AG20443 (cell line): ENCODE data around the gene TNNT1.
A peak's percentile ranks its signal among the peaks of the same experiment; 100 is the strongest.
"Not testable (repeated sequence)": the region's sequence is repeated elsewhere in the genome, so short reads cannot be mapped to it uniquely, and the experiment has no call there.

Source experiments
- DNase-seq: peaks from one replicate; pipeline ENCODE4 v3.0.0; 2012; ENCODE audit warnings: low spot score, mixed read lengths

TNNT1 gene, protein sequence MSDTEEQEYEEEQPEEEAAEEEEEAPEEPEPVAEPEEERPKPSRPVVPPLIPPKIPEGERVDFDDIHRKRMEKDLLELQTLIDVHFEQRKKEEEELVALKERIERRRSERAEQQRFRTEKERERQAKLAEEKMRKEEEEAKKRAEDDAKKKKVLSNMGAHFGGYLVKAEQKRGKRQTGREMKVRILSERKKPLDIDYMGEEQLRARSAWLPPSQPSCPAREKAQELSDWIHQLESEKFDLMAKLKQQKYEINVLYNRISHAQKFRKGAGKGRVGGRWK

DNA sequence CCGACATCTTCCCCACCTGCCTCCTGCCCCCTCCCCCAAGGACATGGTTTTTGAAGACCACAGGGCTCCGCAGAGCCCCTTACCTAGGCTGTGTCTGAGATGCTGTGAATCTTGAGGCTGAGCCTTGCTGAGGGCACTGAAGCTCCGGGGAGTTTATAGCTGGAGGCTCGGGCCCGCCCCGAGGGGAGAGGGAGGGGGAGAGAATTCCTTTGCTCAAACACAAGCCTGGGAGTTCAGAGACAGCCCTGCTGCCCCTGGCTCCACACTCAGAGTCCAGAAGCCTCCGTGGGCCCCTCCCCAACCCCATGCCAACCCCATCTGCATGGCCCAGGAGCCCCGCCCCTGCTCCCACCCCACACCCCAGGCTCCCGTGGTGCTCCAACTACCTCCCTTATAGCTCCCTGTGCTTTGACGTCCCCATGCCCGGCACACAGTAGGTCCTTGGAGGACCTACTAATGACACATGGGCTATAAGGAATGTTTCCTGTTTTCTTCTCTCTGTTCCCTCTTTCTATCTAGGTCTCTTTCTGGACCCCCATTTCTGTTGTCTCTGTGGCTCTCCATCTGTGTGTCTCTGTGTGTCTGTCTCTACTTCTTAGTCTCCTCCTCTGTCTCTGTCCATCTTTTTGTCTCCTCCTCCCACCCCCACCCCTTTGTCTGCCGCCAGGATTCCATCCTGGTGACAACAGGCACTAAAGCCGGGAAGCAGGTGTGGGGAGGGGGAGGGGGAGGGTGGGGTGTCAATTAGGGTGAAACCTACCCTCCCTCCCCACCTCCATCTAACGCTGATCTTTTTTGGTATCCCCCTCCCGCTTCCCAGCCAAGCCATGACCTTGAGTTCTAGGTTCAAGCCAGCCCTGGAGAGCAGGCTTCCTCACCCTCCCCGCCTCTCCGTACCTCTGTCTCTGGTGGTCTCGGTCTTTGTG, at the start of gene TNNT1:
Gene TNNT1, minus strand, starts transcription at position 129 of the 926 bp plus-strand sequence. CDS start 2,049 bp downstream, outside the sequence.
- DNase-seq: no peak

DNA sequence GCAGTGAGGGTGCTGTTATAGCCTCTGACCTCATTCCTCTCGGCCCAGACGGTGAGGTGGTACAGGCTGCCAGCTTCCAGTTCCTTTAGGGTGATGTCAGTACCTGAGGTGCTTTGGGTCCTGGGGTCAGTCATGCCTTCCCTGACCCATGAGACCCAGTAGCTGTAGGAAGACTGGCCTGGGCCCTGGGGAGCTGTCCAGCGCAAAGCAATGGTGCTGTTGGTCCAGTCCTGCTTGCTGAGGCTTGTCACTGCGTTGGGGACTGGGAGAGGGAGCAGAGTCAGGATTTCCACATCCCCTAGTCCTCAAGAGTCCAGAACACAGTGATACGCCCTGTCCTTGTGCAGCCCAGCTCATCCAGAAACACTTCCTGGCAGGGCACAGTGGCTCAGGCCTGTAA, 49.6 kb upstream of the TNNT1 start:
- DNase-seq: no peak

DNA sequence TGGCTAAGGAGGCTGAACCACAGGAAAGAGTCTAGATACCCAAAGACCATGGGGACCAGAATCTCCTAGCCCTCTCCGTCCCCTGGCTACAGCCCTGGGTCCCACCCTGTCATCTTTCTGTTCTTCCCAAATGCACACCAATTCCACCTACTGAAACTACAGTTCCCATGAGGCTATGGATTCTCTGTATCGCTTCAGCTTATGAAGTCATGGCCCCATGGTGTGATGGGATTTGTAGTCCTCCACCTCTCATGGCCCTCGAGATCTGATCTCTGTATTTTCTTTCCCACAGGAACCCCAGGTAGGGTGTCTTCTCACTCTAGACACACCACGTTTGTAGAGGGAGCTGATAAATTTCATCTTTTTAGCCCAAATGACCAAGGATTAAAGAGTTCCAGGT, 48.5 kb upstream of the TNNT1 start:
- DNase-seq: no peak

DNA sequence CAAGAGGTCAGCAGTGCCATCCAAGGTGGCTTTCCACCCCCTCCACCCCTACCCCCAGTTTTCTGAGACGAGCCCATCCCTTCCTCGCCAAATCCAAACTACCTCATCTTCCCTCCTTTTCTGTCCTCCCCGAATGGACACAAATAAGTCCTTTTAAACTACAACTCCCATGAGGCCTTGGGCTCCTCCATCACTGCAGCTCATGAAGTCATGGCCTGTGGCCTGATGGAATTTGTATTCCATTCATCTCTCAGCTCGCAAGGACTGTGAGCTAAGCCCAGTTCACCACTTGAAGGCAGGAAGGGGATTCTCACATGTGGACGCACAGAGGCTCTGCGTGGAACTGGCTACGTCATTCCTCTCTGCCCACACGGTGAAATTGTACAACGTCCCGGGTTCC, 47.8 kb upstream of the TNNT1 start:
- DNase-seq: no peak

DNA sequence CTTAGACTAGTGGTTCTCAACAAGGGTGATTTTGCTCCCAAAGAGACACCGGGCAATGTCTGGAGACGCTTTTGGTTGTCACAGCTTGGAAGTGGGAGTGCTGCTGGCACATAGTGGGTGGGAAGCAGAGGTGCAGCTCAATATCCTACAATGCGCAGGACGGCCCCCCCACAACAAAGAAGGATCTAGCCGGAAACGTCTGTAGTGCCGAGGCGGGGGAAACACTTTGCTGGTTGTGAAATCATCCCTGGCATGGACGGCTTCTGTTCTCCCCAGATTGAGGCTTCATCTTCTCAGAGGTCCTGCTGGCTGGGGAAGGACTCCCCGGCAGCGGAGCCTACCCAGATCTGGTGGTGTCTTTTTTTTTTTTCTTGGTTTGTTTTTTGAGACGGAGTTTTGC, 44.5 kb upstream of the TNNT1 start:
- no peak for DNase-seq

DNA sequence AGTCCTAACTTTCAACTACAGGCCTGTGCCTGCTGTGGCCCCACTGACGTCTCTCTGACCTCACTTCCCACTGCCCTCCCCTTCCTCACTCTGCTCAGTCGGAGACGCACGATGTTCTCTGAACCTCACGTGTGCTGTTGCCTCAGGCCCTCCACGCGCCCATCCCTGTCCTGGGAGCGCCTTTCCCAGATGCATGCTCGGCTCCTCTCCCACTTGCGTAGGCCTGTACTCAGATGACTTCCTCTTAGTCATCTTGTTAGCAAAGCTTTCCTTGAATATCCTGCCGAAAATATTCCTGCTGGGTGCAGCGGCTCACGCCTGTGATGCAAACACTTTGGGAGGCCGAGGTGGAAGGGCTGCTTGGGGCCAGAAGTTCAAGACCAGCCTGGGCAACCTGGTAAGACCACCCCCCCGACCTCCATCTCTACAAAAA, 40.4 kb upstream of the TNNT1 start:
- DNase-seq: peak; percentile 81

DNA sequence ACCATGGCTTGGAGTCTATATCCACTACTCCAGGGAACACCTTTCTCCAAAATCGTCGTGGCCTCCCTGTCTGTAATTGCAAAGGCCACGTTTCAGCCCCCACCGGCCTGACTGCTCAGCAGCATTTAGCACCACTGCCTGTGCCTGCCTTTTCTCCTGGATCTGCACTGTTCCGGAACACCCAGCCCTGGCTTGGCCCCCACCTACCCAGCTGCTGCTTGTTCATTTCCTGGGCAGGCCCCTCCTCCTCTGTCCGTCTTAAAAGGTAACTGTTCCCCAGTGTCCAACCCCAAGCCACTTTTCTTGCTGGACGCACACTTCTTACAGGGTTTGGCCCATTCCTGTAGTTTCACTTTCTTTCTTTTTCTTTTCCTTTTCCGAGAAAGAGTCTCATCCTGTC, 39.6 kb upstream of the TNNT1 start:
- DNase-seq: no peak

DNA sequence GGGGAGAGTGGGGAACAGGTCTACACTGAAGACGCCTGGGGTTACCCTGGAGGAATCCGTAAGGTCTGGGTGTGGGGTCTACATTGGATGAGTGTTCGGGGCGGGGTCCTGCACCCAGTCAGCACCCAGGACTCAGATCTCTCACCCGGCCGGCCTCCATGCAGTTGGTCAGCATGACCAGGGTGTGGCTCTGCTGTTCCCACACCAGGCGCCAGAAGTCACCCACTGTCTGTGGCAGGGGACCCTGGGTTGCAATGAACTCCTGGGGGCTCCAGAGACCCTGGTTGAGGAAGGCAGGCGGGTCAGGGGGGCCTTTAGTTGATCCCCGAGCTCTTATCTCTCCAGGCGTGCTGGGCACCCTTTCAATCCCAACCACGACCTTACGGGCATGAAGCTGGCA, 37.1 kb upstream of the TNNT1 start:
- DNase-seq: no peak

DNA sequence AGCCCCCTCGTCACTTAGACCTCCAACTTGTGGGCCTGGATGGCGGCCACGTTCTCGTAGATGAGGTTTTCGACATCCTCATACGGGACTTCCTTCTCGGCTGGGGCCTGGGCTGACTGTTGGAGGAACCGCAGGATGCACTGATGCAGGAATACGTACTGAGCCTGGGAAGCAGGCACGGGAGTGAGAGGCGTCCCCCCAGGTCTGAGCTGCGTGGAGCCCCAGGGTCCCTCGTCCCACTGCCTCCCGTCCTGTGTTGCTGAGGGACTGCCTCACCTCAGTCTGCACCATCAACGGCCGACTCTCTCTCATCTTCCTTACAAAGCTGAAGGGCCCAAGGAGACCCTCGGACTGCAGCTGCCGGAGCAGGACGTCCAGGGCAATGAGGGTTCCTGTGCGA, 32.7 kb upstream of the TNNT1 start:
- no peak for DNase-seq

DNA sequence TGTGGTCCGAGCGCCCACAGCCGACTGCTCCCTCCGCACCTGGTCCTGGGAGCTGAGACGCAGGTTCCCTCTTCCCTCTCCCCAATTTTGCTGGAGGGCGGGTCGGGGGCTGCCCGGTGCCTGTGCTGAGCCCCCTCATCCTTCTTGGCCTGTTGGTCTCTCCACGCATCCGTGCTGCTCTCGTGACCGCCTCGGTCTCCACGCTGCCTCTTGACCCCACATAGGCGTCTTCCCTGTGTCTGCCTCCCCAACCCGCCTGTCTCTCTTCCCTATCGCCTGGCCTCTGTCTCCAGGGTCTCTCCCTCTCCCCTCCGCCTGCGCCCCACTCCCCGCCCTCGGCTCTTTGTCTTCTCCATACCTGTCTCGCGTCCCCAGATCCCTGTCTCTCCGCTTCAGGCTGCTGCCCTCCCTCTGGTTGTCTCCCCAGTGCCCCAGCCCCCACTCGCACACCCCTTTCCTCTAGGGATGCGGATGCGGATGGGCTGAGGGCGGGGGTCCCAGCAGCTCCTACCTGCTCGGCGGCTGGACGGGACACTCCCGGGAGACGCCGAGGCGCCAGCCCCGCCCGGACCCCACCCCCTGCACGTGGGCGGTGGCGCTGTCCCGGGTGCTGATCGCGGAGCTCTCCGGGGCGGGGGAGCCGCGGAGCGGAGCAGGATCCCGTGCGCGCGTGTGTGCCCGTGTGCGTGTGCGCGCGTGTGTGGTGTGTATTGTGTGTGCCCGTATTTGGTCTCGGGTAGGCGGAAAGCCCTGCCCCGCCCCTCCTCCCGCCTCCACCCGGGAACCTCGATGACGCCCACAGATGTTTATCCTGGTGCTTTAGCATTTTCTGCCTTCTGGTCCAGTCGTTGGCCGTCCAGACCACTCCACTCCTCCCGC, 30.8 kb upstream of the TNNT1 start, which contains the start of gene SYT5:
Gene SYT5, minus strand, starts transcription at position 684 of the 879 bp plus-strand sequence. CDS start 1,248 bp downstream, outside the sequence.
- peak; percentile 85 for DNase-seq

DNA sequence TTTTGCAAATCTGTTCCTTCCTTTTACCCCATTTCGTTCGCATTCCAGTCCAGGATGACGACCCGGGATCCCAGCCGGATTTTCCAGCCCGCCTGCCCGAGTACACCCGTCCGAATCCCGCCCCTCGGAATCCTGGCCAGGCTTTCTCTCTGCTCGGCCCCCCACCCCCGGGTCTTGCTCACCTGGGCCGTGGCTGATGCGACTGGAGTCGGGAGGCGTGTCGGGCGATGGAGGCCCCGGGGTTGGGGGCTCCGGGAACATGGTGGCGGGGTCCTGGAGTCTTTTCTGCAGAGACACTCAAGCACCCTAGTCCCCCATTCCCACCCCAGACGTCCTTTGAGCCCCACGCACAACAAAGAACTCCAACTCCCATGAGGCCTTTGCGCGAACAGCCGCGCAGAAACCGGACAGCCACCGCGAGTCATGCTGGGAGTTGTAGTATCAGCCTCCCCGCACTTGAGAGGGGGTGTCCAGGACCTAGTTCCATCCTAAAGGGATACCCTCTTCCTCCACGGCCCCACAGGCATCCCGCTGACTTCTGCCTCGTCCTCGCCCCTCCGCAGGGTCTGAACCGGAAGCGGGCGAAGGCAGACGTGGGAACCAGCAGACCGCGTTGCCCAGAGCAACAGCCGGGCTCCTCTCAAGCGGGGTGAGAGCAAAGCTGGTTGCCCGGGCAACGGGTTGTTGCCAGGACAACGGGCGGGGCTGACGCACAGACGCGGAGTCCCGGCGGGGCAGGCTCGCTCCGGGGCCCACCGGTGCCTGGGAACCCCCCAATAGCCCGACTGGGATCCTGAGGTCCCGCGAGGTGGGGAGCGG, 30.0 kb upstream of the TNNT1 start:
- peak; percentile 86 for DNase-seq

DNA sequence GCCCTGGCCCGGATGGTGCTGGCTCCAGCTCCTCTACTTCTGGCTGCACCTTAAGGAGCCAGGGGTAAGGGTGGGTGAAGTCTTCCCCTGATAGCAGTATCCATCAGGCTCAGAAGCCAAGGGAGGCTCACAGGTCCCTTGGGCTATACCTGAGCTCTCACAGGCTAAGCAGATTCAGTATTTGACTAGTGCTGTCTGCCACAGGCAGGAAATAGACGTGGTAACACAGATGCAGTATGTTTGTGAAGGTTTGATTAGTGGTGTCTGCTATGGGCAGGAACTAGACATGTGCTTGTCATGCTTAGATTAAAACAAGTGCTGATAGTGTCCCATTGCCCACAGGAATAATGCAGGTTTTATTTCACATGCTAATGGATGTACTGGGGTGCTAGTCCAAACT, 27.1 kb upstream of the TNNT1 start:
- no peak for DNase-seq

DNA sequence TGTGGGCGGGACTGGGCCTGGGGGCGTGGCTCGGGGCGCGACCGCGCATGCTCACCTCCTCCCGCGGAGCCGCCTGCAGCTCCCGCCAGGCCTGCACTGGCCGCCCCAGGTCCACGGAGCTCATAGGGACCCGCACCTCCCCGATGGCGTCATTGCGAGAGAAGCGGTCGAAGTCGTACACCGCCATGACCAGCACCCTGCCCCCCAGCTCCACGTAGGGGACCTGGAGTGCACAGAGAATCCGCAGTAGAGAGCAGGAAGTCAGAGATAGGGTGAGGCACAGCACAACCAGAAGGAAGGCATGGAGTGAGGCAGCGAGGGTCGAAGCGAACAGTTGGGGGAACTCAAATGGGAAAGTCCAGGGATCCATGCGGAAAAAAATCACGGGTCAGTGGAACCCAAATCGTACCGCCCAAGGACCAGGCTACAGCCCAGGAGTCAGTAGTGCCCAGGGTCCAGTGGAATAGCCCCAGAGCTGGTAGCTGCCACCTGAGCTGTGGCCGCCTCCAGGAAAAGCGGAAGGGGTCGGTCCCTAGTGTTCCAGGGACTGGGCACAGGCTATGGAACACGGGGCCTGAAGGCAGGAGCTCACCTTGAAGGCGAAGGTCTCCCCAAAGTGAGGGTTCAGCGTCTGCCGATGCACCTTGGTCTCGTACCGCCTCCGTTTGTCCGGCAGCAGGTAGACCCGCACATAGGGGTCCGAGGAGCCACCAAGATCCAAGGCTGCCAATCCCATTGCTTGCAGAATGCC, 26.3 kb upstream of the TNNT1 start:
- no peak for DNase-seq

DNA sequence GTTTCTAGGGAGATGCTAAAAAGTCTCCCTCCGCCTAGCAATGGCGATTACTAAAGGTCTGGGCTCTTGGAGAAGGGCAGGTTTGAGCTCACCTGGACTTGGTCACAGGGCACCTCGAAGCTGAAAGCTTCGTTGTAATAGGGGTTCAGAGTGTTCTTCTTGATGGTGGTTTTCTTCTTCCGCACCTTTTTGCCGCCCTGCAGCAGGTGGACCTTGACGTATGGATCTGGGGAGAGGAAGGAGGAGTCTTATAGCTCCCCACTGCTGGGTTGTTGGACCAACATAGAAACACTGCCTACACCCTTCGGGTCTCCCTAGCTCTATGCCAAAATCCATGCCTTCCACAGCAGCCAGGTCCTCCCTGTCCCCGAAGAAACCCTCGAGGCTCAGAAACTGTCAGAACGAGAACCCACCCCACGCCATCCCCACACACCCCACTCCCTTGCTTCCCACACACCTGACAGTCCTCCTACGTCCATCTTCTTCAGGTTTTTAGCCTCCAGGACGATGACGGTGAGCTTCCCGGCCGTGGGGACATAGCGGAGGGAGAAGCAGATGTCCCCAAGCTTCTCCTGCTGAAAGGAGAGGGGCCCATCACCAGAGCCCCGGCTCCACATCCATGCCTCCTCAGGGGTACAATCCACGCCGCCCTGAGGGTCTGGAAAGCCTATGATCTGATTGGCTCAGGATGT, 25.6 kb upstream of the TNNT1 start:
- no peak for DNase-seq

DNA sequence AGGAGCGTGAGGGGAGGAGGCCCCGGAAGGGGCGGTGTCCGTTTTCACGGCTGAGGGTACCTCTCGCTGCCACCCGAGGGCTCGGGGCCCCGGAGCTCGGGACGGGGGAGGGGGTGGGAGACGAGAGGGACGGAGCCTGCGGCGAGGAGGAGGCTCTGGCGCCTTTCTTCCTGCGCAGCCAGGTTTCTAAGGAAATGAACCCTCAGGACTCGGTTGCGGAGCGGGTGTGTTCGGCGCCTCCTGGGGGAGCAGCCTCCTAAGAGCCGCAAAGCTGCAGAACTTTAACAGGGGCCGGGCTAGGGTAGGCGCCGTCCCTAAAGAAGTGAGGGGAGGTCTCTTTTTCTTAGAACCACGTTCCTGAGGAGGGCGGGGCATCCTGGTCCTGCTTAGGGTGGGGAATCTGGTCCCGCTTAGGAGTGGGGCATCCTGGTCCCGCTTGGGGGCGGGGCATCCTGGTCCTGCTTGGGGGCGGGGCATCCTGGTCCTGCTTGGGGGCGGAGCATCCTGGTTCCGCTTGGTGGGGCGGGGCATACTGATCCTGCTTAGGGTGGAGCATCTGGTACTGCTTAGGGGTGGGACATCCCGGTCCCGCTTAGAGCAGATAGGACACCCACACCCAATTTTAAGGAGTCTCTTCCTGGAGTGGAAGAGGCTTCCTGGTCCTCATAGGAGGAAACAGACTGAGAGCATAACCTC, 24.9 kb upstream of the TNNT1 start:
- peak; percentile 95 for DNase-seq

DNA sequence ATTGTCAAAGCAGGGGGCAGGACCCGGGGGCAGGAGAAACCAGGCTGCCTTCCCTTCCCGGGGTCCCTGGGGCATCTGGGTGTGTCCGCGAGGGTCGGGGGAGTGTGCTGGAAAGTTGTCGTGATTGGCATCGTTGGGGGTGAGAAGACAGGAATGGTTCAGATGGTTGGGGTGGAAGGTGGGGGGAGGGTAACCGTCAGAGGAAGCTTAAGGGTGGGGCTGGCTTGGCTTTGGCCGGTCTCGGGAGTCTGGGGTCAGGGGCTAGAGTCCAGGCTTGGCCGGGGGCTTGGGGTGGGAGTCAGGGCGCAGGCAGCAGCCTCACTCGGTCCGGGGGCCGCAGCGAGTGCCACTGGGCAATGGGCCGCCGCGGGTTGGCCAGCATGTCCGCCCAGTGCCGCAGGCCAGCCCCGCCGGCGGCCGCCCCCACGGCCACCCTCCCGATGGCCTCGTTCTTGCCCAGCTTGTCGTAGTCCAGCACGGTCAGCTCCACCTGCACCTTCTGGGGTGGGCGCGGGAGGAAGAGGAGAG, 24.2 kb upstream of the TNNT1 start:
- DNase-seq: no peak

DNA sequence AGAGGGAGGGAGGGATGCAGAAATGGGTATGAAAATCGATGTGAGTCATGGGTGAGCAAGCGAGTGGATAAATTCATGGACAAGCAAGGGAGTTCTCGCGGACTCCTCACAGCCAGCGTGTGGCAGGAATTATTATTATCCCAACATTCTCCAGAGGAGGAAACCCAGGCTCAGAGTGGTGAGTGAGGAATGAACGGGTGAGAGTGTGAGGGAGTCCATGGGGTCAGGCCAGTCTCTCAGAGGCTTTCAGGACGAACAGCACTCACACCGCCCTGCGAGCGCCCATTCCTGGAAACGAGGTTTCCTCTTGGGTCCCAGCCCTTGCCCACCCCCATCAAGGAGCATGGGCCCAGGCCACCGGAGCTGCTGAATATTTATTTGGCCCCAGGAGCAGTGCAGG, 23.7 kb upstream of the TNNT1 start:
- peak; percentile 75 for DNase-seq

DNA sequence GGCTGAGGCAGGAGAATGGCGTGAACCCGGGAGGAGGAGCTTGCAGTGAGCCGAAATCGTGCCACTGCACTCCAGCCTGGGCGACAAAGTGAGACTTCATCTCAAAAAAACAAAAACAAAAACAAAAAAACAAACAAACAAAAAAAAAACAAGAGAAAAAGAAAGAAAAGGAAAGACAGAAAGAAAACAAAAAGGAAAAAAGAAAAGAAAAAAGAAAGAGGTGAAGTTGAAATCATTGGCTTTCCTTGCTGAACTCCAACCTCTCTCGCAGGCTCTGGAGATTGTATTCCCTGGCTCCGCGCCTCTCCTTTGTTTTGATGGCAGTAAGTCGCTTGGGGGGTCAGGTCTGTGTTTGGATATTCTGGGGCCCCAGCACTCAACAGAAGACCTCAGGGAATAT, 23.3 kb upstream of the TNNT1 start:
- not testable (repeated sequence) for DNase-seq

DNA sequence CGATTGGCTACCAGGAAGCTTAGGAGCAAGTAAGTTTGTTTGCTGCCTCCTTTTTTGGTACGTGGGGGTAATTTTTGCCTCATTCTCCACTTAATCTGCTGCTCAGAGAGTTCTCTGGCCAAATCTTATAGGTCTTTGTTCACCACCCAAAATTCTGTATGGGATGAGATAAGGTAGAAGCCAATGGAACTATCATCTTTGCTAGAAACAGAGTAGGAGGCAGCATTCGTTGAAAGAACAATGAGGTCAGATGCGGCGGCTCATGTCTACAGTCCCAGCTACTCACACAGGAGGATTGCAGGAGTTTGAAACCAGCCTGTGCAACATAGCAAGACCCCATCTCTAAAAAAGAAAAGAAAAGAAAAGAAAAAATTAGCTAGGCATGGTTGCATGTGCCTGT, 22.4 kb upstream of the TNNT1 start:
- DNase-seq: no peak
